Measurements from ENCODE around the gene RELB. TPM values are rescaled to one million over a fixed set of nuclear protein-coding genes. Genes with fewer than 3 reads are reported as not detected.

Gene RELB
- total and polyA plus RNA-seq, 2 donors (not counting 3 experiments of a cell fraction or from before 2014, with no cell fraction given), result 13.2 to 14.4 TPM

- H3K27me3 ChIP-seq (ENCODE audit: control insufficient read depth in 2 of 2, insufficient read depth in 2 of 2, low read length in 2 of 2), result no peaks in the 10 kb centered on the region
- H3K27ac ChIP-seq (ENCODE audit: insufficient read depth, low read depth, low read length), result no peak overlapping the region
- ChIA-PET CTCF (interaction anchor here (1.2 kb wide), 1 partner anchor 91 kb away, joined by 3 read pairs; no protein-coding TSS in a partner anchor), POLR2A (no interaction called here)
- H3K9ac ChIP-seq (replicated peaks; ENCODE audit: extremely low read depth, insufficient read depth, low read length), result no peak overlapping the region
- H2AFZ ChIP-seq (ENCODE audit: low read depth, low read length), result no peak overlapping the region
- H3K36me3 ChIP-seq (ENCODE audit: control insufficient read depth in 2 of 2, extremely low read depth in 1 of 2, insufficient read depth in 2 of 2, low read length in 2 of 2), result peaks cover 8 to 23% of the 10 kb centered on the region in 2 experiments
- intact Hi-C loops (cut with micrococcal nuclease), result no loop called here
- no peaks in the 10 kb centered on the region for H3K9me3 ChIP-seq (replicated peaks; ENCODE audit: control insufficient read depth, insufficient read depth, low read length)
- dilution Hi-C loops (cut with MboI; ENCODE audit: extremely low pct_ligation_motif_present, low sequenced_read_pairs), result no loop called here
- H3K79me2 ChIP-seq (ENCODE audit: control insufficient read depth, insufficient read depth, low read length), result no peaks in the 10 kb centered on the region
- BruUV-seq (replicated peaks), result no TSS peak
- no peak overlapping the region for H3K4me2 ChIP-seq (ENCODE audit: insufficient read depth, low read length)
- no peaks in the 10 kb centered on the region for H3K9me1 ChIP-seq (replicated peaks; ENCODE audit: control insufficient read depth, extremely low read depth, insufficient read depth, low read length)
- no peak for DNase-seq (ENCODE audit: low read depth, low spot score)
- H3K4me1 ChIP-seq (ENCODE audit: control insufficient read depth, extremely low read depth, insufficient read depth, low read length), result no peaks in the 10 kb centered on the region
- no peak for FAIRE-seq
- TF ChIP-seq CTCF (IDR thresholded peaks at IDR 0.05; ENCODE audit: extremely low read depth in 1 of 2, insufficient read depth in 1 of 2, low read depth in 1 of 2, low read length in 2 of 2) (no peak), GATA2 (IDR thresholded peaks at IDR 0.05; ENCODE audit: insufficient read depth, insufficient read length, low read depth, low read length) (no peak), POLR2AphosphoS5 (IDR thresholded peaks at IDR 0.05; ENCODE audit: insufficient read depth, low read depth, low read length) (no peak), FOS (IDR thresholded peaks at IDR 0.05; ENCODE audit: borderline replicate concordance, insufficient read depth, low read length) (no peak), POLR2A (IDR thresholded peaks at IDR 0.05; ENCODE audit: low read depth, low read length) (no peak), MAX (IDR thresholded peaks at IDR 0.05; ENCODE audit: insufficient read depth, insufficient read length) (no peak), JUN (IDR thresholded peaks at IDR 0.05; ENCODE audit: borderline replicate concordance, insufficient read depth, insufficient read length, low read depth) (no peak), MYC (IDR thresholded peaks at IDR 0.05; ENCODE audit: low read depth, low read length) (no peak), EZH2 (IDR thresholded peaks at IDR 0.05; ENCODE audit: borderline replicate concordance, low read depth, low read length, severe bottlenecking) (no peak)
- no peak overlapping the region for H3K4me3 ChIP-seq (replicated peaks in 1 of 3; ENCODE audit: insufficient read depth in 1 of 3, low read depth in 1 of 3, low read length in 3 of 3)
- H4K20me1 ChIP-seq (replicated peaks; ENCODE audit: control insufficient read depth, extremely low read depth, insufficient read depth, low read length), result no peaks in the 10 kb centered on the region
These were observed 32.6 kb upstream of the RELB start for GRCh38 chr19:44968670-44969069.
